DOHH2 (cell line): ENCODE measurements around the gene MAP2K5.

Experiments used
- CTCF ChIP-seq: fragments of 200-600 bp; sonication (generic); IDR thresholded peaks from one replicate; pipeline ENCODE4 v1.5.1; 2014; ENCODE audit warnings: antibody characterized with exemption, mild to moderate bottlenecking, low read depth, low read length; ENCODE audit not compliant: poor library complexity, severe bottlenecking
- EZH2phosphoT487 ChIP-seq: fragments of 200-600 bp; sonication (generic); IDR thresholded peaks from 2 replicates; pipeline ENCODE4 v1.6.1; 2017; ENCODE audit warnings: borderline replicate concordance, mild to moderate bottlenecking, antibody characterized with exemption, low read length, moderate library complexity, mixed read lengths

GRCh38 chr15:67579164-67579563 is 36.7 kb downstream of the MAP2K5 start:
- TF ChIP-seq CTCF (no peak), EZH2phosphoT487 (no peak)
